Hepatocyte (in vitro differentiated cells): Measurements from ENCODE around the gene PIK3R2. TPM values are rescaled to one million over a fixed set of nuclear protein-coding genes. Genes with fewer than 3 reads are reported as not detected.
A peak's percentile ranks its signal among the peaks of the same experiment; 100 is the strongest.

Source experiments
- DNase-seq: peaks from one replicate; pipeline ENCODE4 v3.0.0-alpha.2; 2016; ENCODE audit warnings: low spot score
- H2AFZ ChIP-seq: fragments of 200-600 bp; sonication (generic); 2 replicates; pipeline ENCODE4 v1.6.0; 2016; ENCODE audit warnings: antibody characterized with exemption, mild to moderate bottlenecking
- H3K27ac ChIP-seq: fragments of 200-600 bp; sonication (generic); 2 replicates; pipeline ENCODE4 v1.5.1; 2016; ENCODE audit warnings: mild to moderate bottlenecking
- H3K27me3 ChIP-seq: fragments of 200-600 bp; sonication (generic); 2 replicates; pipeline ENCODE4 v1.6.1; 2016
- H3K36me3 ChIP-seq: fragments of 200-600 bp; sonication (generic); replicated peaks from 2 replicates; pipeline ENCODE4 v1.5.1; 2016; ENCODE audit warnings: low read depth; ENCODE audit not compliant: insufficient read depth
- H3K4me1 ChIP-seq: fragments of 200-600 bp; sonication (generic); 2 replicates; pipeline ENCODE4 v1.5.1; 2016; ENCODE audit warnings: mild to moderate bottlenecking, moderate library complexity; ENCODE audit not compliant: insufficient read depth
- H3K4me2 ChIP-seq: fragments of 200-600 bp; sonication (generic); 2 replicates; pipeline ENCODE4 v1.6.0; 2016
- H3K4me3 ChIP-seq: fragments of 200-600 bp; sonication (generic); 2 replicates; pipeline ENCODE4 v1.5.1; 2016; ENCODE audit warnings: mild to moderate bottlenecking
- H3K79me2 ChIP-seq: fragments of 200-600 bp; sonication (generic); 2 replicates; pipeline ENCODE4 v1.6.0; 2017; ENCODE audit warnings: mild to moderate bottlenecking
- H3K9me2 ChIP-seq: fragments of 200-600 bp; sonication (generic); replicated peaks from 2 replicates; pipeline ENCODE4 v1.6.0; 2017; ENCODE audit warnings: mild to moderate bottlenecking; ENCODE audit not compliant: insufficient read depth
- H3K9me3 ChIP-seq: fragments of 200-600 bp; sonication (generic); 2 replicates; pipeline ENCODE4 v1.5.1; 2016; ENCODE audit warnings: low read depth, mild to moderate bottlenecking
- H4K20me1 ChIP-seq: fragments of 200-600 bp; sonication (generic); 2 replicates; pipeline ENCODE4 v1.6.0; 2016; ENCODE audit warnings: mild to moderate bottlenecking; ENCODE audit not compliant: insufficient read depth, poor library complexity, severe bottlenecking
- CTCF ChIP-seq: fragments of 200-600 bp; sonication (generic); IDR thresholded peaks from 2 replicates; pipeline ENCODE4 v1.5.1; 2016; ENCODE audit warnings: antibody characterized with exemption, mild to moderate bottlenecking; ENCODE audit not compliant: poor library complexity
- EZH2 ChIP-seq: fragments of 200-600 bp; sonication (generic); IDR thresholded peaks from 2 replicates; pipeline ENCODE4 v1.6.1; 2016; ENCODE audit warnings: antibody characterized with exemption, mild to moderate bottlenecking, borderline replicate concordance
- EZH2phosphoT487 ChIP-seq: fragments of 200-600 bp; sonication (generic); IDR thresholded peaks from one replicate; pipeline ENCODE4 v1.6.1; 2018; ENCODE audit warnings: antibody characterized with exemption, mild to moderate bottlenecking, low read depth, moderate library complexity; ENCODE audit not compliant: unreplicated experiment, severe bottlenecking
- WGBS: methylation state at CpG from one replicate; pipeline ENCODE4 v1.1.6; 2016; ENCODE audit warnings: low lambda C conversion rate; ENCODE audit errors: missing lambda C conversion rate; 5-methylcytosine and 5-hydroxymethylcytosine counted together
- polyA plus RNA-seq: library from polyadenylated mRNA; unstranded; fragments of >200 nt; fragmentation: Nextera tagmentation; extraction: Ambion mirVana; gene quantifications from 2 replicates; pipeline ENCODE4 v1.2.1, GENCODE V29; 2016
- total RNA-seq: library from RNA; depleted of rRNA; stranded (reverse); fragments of >200 nt; gene quantifications from 2 replicates; pipeline ENCODE4 v1.2.3, GENCODE V29; 2014

Gene PIK3R2
- total and polyA plus RNA-seq, 2 experiments from 2014 or later, result 29.9 to 52.2 TPM

GRCh38 chr19:18173572-18174288, 20.8 kb downstream of the PIK3R2 start, which contains the start of gene IFI30:
IFI30 (plus strand) TSS chr19:18173813; CDS start chr19:18173842, 29 bp downstream.
- H3K9me2 ChIP-seq, result no peaks in the 10 kb centered on the region
- no peaks in the 10 kb centered on the region for H3K36me3 ChIP-seq
- peak within 1 kb of the TSS; percentile 45 for H3K4me3 ChIP-seq
- WGBS, result 3% methylated on average over 34 of the region's 47 CpGs
- H3K27ac ChIP-seq, result peak within 1 kb of the TSS; percentile 31
- H4K20me1 ChIP-seq, result no peaks in the 10 kb centered on the region
- H3K4me1 ChIP-seq, result peaks cover 6% of the 10 kb centered on the region
- DNase-seq, result peak; percentile 88
- H3K27me3 ChIP-seq, result no peaks in the 10 kb centered on the region
- H2AFZ ChIP-seq, result peak within 1 kb of the TSS; percentile 66
- peak within 1 kb of the TSS; percentile 88 for H3K4me2 ChIP-seq
- H3K79me2 ChIP-seq, result no peaks in the 10 kb centered on the region
- TF ChIP-seq EZH2phosphoT487 (no peak), EZH2 (no peak), CTCF (no peak)
- H3K9me3 ChIP-seq, result no peaks in the 10 kb centered on the region

GRCh38 chr19:18174983-18175382, 22.0 kb downstream of the PIK3R2 start:
- H3K36me3 ChIP-seq, result no peaks in the 10 kb centered on the region
- 97% methylated on average over 11 of the region's 11 CpGs for WGBS
- H3K9me2 ChIP-seq, result no peaks in the 10 kb centered on the region
- peak overlapping the region; percentile 88 for H3K4me2 ChIP-seq
- no peaks in the 10 kb centered on the region for H3K9me3 ChIP-seq
- no peaks in the 10 kb centered on the region for H4K20me1 ChIP-seq
- TF ChIP-seq EZH2phosphoT487 (no peak), CTCF (no peak)
- DNase-seq, result no peak
- peaks cover 6% of the 10 kb centered on the region for H3K4me1 ChIP-seq
- no peaks in the 10 kb centered on the region for H3K79me2 ChIP-seq
- H3K27ac ChIP-seq, result no peak overlapping the region
- H2AFZ ChIP-seq, result no peak overlapping the region
- no peak overlapping the region for H3K4me3 ChIP-seq
- no peaks in the 10 kb centered on the region for H3K27me3 ChIP-seq

- H3K4me1 ChIP-seq, result peaks cover 6% of the 10 kb centered on the region
- H3K36me3 ChIP-seq, result no peaks in the 10 kb centered on the region
- H3K79me2 ChIP-seq, result no peaks in the 10 kb centered on the region
- no peak overlapping the region for H3K27ac ChIP-seq
- WGBS, result 92% methylated on average over 19 of the region's 19 CpGs
- no peak overlapping the region for H3K4me3 ChIP-seq
- no peaks in the 10 kb centered on the region for H4K20me1 ChIP-seq
- H3K4me2 ChIP-seq, result no peak overlapping the region
- no peaks in the 10 kb centered on the region for H3K27me3 ChIP-seq
- DNase-seq, result no peak
- H3K9me2 ChIP-seq, result no peaks in the 10 kb centered on the region
- no peak overlapping the region for H2AFZ ChIP-seq
- TF ChIP-seq CTCF (no peak), EZH2 (no peak), EZH2phosphoT487 (no peak)
- no peaks in the 10 kb centered on the region for H3K9me3 ChIP-seq
These were observed 23.7 kb downstream of the PIK3R2 start for GRCh38 chr19:18176367-18177310.
